ENCODE results near the gene USP48. TPM values are rescaled to one million over a fixed set of nuclear protein-coding genes. Genes with fewer than 3 reads are reported as not detected.

USP48 gene
- total and polyA plus RNA-seq, 2 of the 8 experiments (the other 6 are each of a cell fraction or from before 2014, with no cell fraction given), result 12.8 to 83.5 TPM

GRCh38 chr1:21814241-21814918, 31.4 kb upstream of the USP48 start (continued):
- TF ChIP-seq CHD7 (IDR thresholded peaks at IDR 0.05; ENCODE audit: insufficient replicate concordance, low read length) (no peak), BACH1 (IDR thresholded peaks at IDR 0.05; ENCODE audit: low read length) (peak; percentile 87), SUZ12 (IDR thresholded peaks at IDR 0.05; ENCODE audit: low read length) (0 out of 2 replicates have a peak, but pooled peaks have one; percentile 21), KDM4A (IDR thresholded peaks at IDR 0.05; ENCODE audit: low read depth, low read length, severe bottlenecking) (peak; percentile 58), PHF8 (conservative IDR thresholded peaks at IDR 0.05; ENCODE audit: low read depth, low read length) (peak; percentile 65), SP1 (IDR thresholded peaks at IDR 0.05; ENCODE audit: low read depth, low read length) (peak; percentile 58; the same call in 1 of the 2 replicates), POLR2AphosphoS5 (IDR thresholded peaks at IDR 0.05; ENCODE audit: low read depth, low read length) (peak; percentile 76; the same call in 1 of the 2 replicates), MAX (IDR thresholded peaks at IDR 0.05) (peak; percentile 60), JUN (IDR thresholded peaks at IDR 0.05; ENCODE audit: low read depth, low read length) (no peak), RNF2 (IDR thresholded peaks at IDR 0.05; ENCODE audit: borderline replicate concordance, low read depth, low read length, missing control alignments, poor library complexity, severe bottlenecking) (no peak)
